Measurements from ENCODE around the gene RFX8.

Gene RFX8

GRCh38 chr2:101374821-101375561 is 99.9 kb downstream of the RFX8 start:
- no peaks in the 10 kb centered on the region for H3K36me3 ChIP-seq (ENCODE audit: control insufficient read depth in 5 of 5, insufficient read depth in 5 of 5, low read length in 5 of 5)
- no peaks in the 10 kb centered on the region for H3K27me3 ChIP-seq (ENCODE audit: control insufficient read depth in 5 of 5, insufficient read depth in 4 of 5, low read length in 5 of 5)
- H3K27ac ChIP-seq (ENCODE audit: low read depth, low read length) = no peak overlapping the region
- no peak overlapping the region for H3K9ac ChIP-seq (ENCODE audit: low read length in 5 of 5)
- no peaks in the 10 kb centered on the region for H3K9me3 ChIP-seq (ENCODE audit: control insufficient read depth in 5 of 5, low read length in 5 of 5)
- no peaks in the 10 kb centered on the region for H3K4me1 ChIP-seq (ENCODE audit: control insufficient read depth in 5 of 5, insufficient read depth in 5 of 5, low read length in 5 of 5)
- H3K4me3 ChIP-seq (ENCODE audit: low read depth in 1 of 5, low read length in 5 of 5) = no peak overlapping the region

- Histone ChIP-seq H3K4me3 (ENCODE audit: low read depth in 1 of 5, low read length in 5 of 5) (no peak overlapping the region), H3K27ac (ENCODE audit: low read depth, low read length) (no peak overlapping the region), H3K36me3 (ENCODE audit: control insufficient read depth in 5 of 5, insufficient read depth in 5 of 5, low read length in 5 of 5) (no peaks in the 10 kb centered on the region), H3K9me3 (ENCODE audit: control insufficient read depth in 5 of 5, low read length in 5 of 5) (no peaks in the 10 kb centered on the region), H3K4me1 (ENCODE audit: control insufficient read depth in 5 of 5, insufficient read depth in 5 of 5, low read length in 5 of 5) (peaks cover 0 to 4% (median 0%) of the 10 kb centered on the region in 5 donors), H3K27me3 (ENCODE audit: control insufficient read depth in 5 of 5, insufficient read depth in 4 of 5, low read length in 5 of 5) (no peaks in the 10 kb centered on the region), H3K9ac (ENCODE audit: low read length in 5 of 5) (no peak overlapping the region)
Measured at GRCh38 chr2:101372792-101373191, 102.1 kb downstream of the RFX8 start.

GRCh38 chr2:101371636-101372035 is 103.3 kb downstream of the RFX8 start:
- no peaks in the 10 kb centered on the region for H3K36me3 ChIP-seq (ENCODE audit: control insufficient read depth in 5 of 5, insufficient read depth in 5 of 5, low read length in 5 of 5)
- H3K9ac ChIP-seq (ENCODE audit: low read length in 5 of 5) = no peak overlapping the region
- no peaks in the 10 kb centered on the region for H3K27me3 ChIP-seq (ENCODE audit: control insufficient read depth in 5 of 5, insufficient read depth in 4 of 5, low read length in 5 of 5)
- no peaks in the 10 kb centered on the region for H3K9me3 ChIP-seq (ENCODE audit: control insufficient read depth in 5 of 5, low read length in 5 of 5)
- H3K4me1 ChIP-seq (ENCODE audit: control insufficient read depth in 5 of 5, insufficient read depth in 5 of 5, low read length in 5 of 5) = peaks cover 0 to 4% (median 0%) of the 10 kb centered on the region in 5 donors
- no peak overlapping the region for H3K4me3 ChIP-seq (ENCODE audit: low read depth in 1 of 5, low read length in 5 of 5)
- H3K27ac ChIP-seq (ENCODE audit: low read depth, low read length) = no peak overlapping the region

GRCh38 chr2:101369100-101369499 is 105.8 kb downstream of the RFX8 start:
- Histone ChIP-seq H3K9ac (ENCODE audit: low read length in 5 of 5) (no peak overlapping the region), H3K27ac (ENCODE audit: low read depth, low read length) (no peak overlapping the region), H3K4me3 (ENCODE audit: low read depth in 1 of 5, low read length in 5 of 5) (no peak overlapping the region), H3K9me3 (ENCODE audit: control insufficient read depth in 5 of 5, low read length in 5 of 5) (no peaks in the 10 kb centered on the region), H3K27me3 (ENCODE audit: control insufficient read depth in 5 of 5, insufficient read depth in 4 of 5, low read length in 5 of 5) (no peaks in the 10 kb centered on the region), H3K4me1 (ENCODE audit: control insufficient read depth in 5 of 5, insufficient read depth in 5 of 5, low read length in 5 of 5) (peaks cover 0 to 4% (median 0%) of the 10 kb centered on the region in 5 donors), H3K36me3 (ENCODE audit: control insufficient read depth in 5 of 5, insufficient read depth in 5 of 5, low read length in 5 of 5) (no peaks in the 10 kb centered on the region)

GRCh38 chr2:101368376-101368775 is 106.5 kb downstream of the RFX8 start:
- H3K4me3 ChIP-seq (ENCODE audit: low read depth in 1 of 5, low read length in 5 of 5) = no peak overlapping the region
- no peaks in the 10 kb centered on the region for H3K27me3 ChIP-seq (ENCODE audit: control insufficient read depth in 5 of 5, insufficient read depth in 4 of 5, low read length in 5 of 5)
- H3K4me1 ChIP-seq (ENCODE audit: control insufficient read depth in 5 of 5, insufficient read depth in 5 of 5, low read length in 5 of 5) = peaks cover 0 to 4% (median 0%) of the 10 kb centered on the region in 5 donors
- no peaks in the 10 kb centered on the region for H3K9me3 ChIP-seq (ENCODE audit: control insufficient read depth in 5 of 5, low read length in 5 of 5)
- H3K36me3 ChIP-seq (ENCODE audit: control insufficient read depth in 5 of 5, insufficient read depth in 5 of 5, low read length in 5 of 5) = no peaks in the 10 kb centered on the region
- no peak overlapping the region for H3K27ac ChIP-seq (ENCODE audit: low read depth, low read length)
- no peak overlapping the region for H3K9ac ChIP-seq (ENCODE audit: low read length in 5 of 5)

- H3K27ac ChIP-seq (ENCODE audit: low read depth, low read length) = no peak overlapping the region
- no peaks in the 10 kb centered on the region for H3K27me3 ChIP-seq (ENCODE audit: control insufficient read depth in 5 of 5, insufficient read depth in 4 of 5, low read length in 5 of 5)
- no peaks in the 10 kb centered on the region for H3K9me3 ChIP-seq (ENCODE audit: control insufficient read depth in 5 of 5, low read length in 5 of 5)
- H3K9ac ChIP-seq (ENCODE audit: low read length in 5 of 5) = no peak overlapping the region
- no peaks in the 10 kb centered on the region for H3K36me3 ChIP-seq (ENCODE audit: control insufficient read depth in 5 of 5, insufficient read depth in 5 of 5, low read length in 5 of 5)
- peaks cover 0 to 4% (median 0%) of the 10 kb centered on the region in 5 donors for H3K4me1 ChIP-seq (ENCODE audit: control insufficient read depth in 5 of 5, insufficient read depth in 5 of 5, low read length in 5 of 5)
- H3K4me3 ChIP-seq (ENCODE audit: low read depth in 1 of 5, low read length in 5 of 5) = no peak overlapping the region
Measured at GRCh38 chr2:101367508-101367907, 107.4 kb downstream of the RFX8 start.

- no peaks in the 10 kb centered on the region for H3K36me3 ChIP-seq (ENCODE audit: control insufficient read depth in 5 of 5, insufficient read depth in 5 of 5, low read length in 5 of 5)
- no peak overlapping the region for H3K9ac ChIP-seq (ENCODE audit: low read length in 5 of 5)
- no peak overlapping the region for H3K27ac ChIP-seq (ENCODE audit: low read depth, low read length)
- H3K4me1 ChIP-seq (ENCODE audit: control insufficient read depth in 5 of 5, insufficient read depth in 5 of 5, low read length in 5 of 5) = peaks cover 0 to 8% (median 0%) of the 10 kb centered on the region in 5 donors
- no peaks in the 10 kb centered on the region for H3K27me3 ChIP-seq (ENCODE audit: control insufficient read depth in 5 of 5, insufficient read depth in 4 of 5, low read length in 5 of 5)
- H3K9me3 ChIP-seq (ENCODE audit: control insufficient read depth in 5 of 5, low read length in 5 of 5) = no peaks in the 10 kb centered on the region
- H3K4me3 ChIP-seq (ENCODE audit: low read depth in 1 of 5, low read length in 5 of 5) = no peak overlapping the region
Measured at GRCh38 chr2:101364878-101365277, 110.0 kb downstream of the RFX8 start.

GRCh38 chr2:101362777-101363176 is 112.1 kb downstream of the RFX8 start:
- H3K27me3 ChIP-seq (ENCODE audit: control insufficient read depth in 5 of 5, insufficient read depth in 4 of 5, low read length in 5 of 5) = no peaks in the 10 kb centered on the region
- H3K27ac ChIP-seq (ENCODE audit: low read depth, low read length) = no peak overlapping the region
- H3K9me3 ChIP-seq (ENCODE audit: control insufficient read depth in 5 of 5, low read length in 5 of 5) = no peaks in the 10 kb centered on the region
- no peaks in the 10 kb centered on the region for H3K36me3 ChIP-seq (ENCODE audit: control insufficient read depth in 5 of 5, insufficient read depth in 5 of 5, low read length in 5 of 5)
- peaks cover 0 to 4% (median 0%) of the 10 kb centered on the region in 5 donors for H3K4me1 ChIP-seq (ENCODE audit: control insufficient read depth in 5 of 5, insufficient read depth in 5 of 5, low read length in 5 of 5)
- H3K4me3 ChIP-seq (ENCODE audit: low read depth in 1 of 5, low read length in 5 of 5) = no peak overlapping the region
- H3K9ac ChIP-seq (ENCODE audit: low read length in 5 of 5) = no peak overlapping the region

- H3K9ac ChIP-seq (ENCODE audit: low read length in 5 of 5) = no peak overlapping the region
- H3K4me1 ChIP-seq (ENCODE audit: control insufficient read depth in 5 of 5, insufficient read depth in 5 of 5, low read length in 5 of 5) = peaks cover 0 to 4% (median 0%) of the 10 kb centered on the region in 5 donors
- H3K9me3 ChIP-seq (ENCODE audit: control insufficient read depth in 5 of 5, low read length in 5 of 5) = no peaks in the 10 kb centered on the region
- H3K27ac ChIP-seq (ENCODE audit: low read depth, low read length) = no peak overlapping the region
- peaks cover 0 to 2% (median 0%) of the 10 kb centered on the region in 5 donors for H3K27me3 ChIP-seq (ENCODE audit: control insufficient read depth in 5 of 5, insufficient read depth in 4 of 5, low read length in 5 of 5)
- no peaks in the 10 kb centered on the region for H3K36me3 ChIP-seq (ENCODE audit: control insufficient read depth in 5 of 5, insufficient read depth in 5 of 5, low read length in 5 of 5)
- no peak overlapping the region for H3K4me3 ChIP-seq (ENCODE audit: low read depth in 1 of 5, low read length in 5 of 5)
Measured at GRCh38 chr2:101362316-101362715, 112.6 kb downstream of the RFX8 start.

- peaks cover 0 to 2% (median 0%) of the 10 kb centered on the region in 5 donors for H3K27me3 ChIP-seq (ENCODE audit: control insufficient read depth in 5 of 5, insufficient read depth in 4 of 5, low read length in 5 of 5)
- no peak overlapping the region for H3K27ac ChIP-seq (ENCODE audit: low read depth, low read length)
- no peaks in the 10 kb centered on the region for H3K36me3 ChIP-seq (ENCODE audit: control insufficient read depth in 5 of 5, insufficient read depth in 5 of 5, low read length in 5 of 5)
Measured at GRCh38 chr2:101361522-101361921, 113.4 kb downstream of the RFX8 start.

More at GRCh38 chr2:101361522-101361921, 113.4 kb downstream of the RFX8 start:
- Histone ChIP-seq H3K9ac (ENCODE audit: low read length in 5 of 5) (no peak overlapping the region), H3K4me3 (ENCODE audit: low read depth in 1 of 5, low read length in 5 of 5) (no peak overlapping the region), H3K4me1 (ENCODE audit: control insufficient read depth in 5 of 5, insufficient read depth in 5 of 5, low read length in 5 of 5) (peaks cover 0 to 4% (median 0%) of the 10 kb centered on the region in 5 donors), H3K9me3 (ENCODE audit: control insufficient read depth in 5 of 5, low read length in 5 of 5) (no peaks in the 10 kb centered on the region)
